KMS-11 (cell line): Measurements from ENCODE around the gene CSH1.
"Not testable (repeated sequence)": the region's sequence is repeated elsewhere in the genome, so short reads cannot be mapped to it uniquely, and the experiment has no call there.

ENCODE experiments used
- H2AFZ ChIP-seq: fragments of 200-600 bp; sonication (generic); 2 replicates; pipeline ENCODE4 v1.6.1; 2016; ENCODE audit warnings: antibody characterized with exemption, mixed run types, low read depth
- H3K27ac ChIP-seq: fragments of 200-600 bp; sonication (generic); 2 replicates; pipeline ENCODE4 v1.6.1; 2016; ENCODE audit warnings: mild to moderate bottlenecking, mixed run types
- H3K27me3 ChIP-seq: fragments of 200-600 bp; sonication (generic); 2 replicates; pipeline ENCODE4 v1.6.1; 2017; ENCODE audit warnings: mild to moderate bottlenecking, low read depth, mixed run types, moderate library complexity; ENCODE audit not compliant: insufficient read depth
- H3K36me3 ChIP-seq: fragments of 200-600 bp; sonication (generic); 2 replicates; pipeline ENCODE4 v1.6.1; 2017; ENCODE audit warnings: mild to moderate bottlenecking, mixed run types; ENCODE audit not compliant: insufficient read depth
- H3K4me1 ChIP-seq: fragments of 200-600 bp; sonication (generic); 2 replicates; pipeline ENCODE4 v1.6.1; 2016; ENCODE audit warnings: mild to moderate bottlenecking, low read depth, mixed run types; ENCODE audit not compliant: poor library complexity, severe bottlenecking
- H3K4me2 ChIP-seq: fragments of 200-600 bp; sonication (generic); 2 replicates; pipeline ENCODE4 v1.7.0; 2016; ENCODE audit warnings: mild to moderate bottlenecking, mixed run types
- H3K4me3 ChIP-seq: fragments of 200-600 bp; sonication (generic); IDR thresholded peaks from 2 replicates; pipeline ENCODE4 v1.6.1; 2017; ENCODE audit warnings: low read depth, low read length, mixed read lengths; ENCODE audit not compliant: insufficient read depth
- H3K79me2 ChIP-seq: fragments of 200-600 bp; sonication (generic); 2 replicates; pipeline ENCODE4 v1.6.1; 2016; ENCODE audit warnings: low read depth, mixed run types; ENCODE audit not compliant: insufficient read depth
- H3K9ac ChIP-seq: fragments of 200-600 bp; sonication (generic); 2 replicates; pipeline ENCODE4 v1.6.1; 2016; ENCODE audit warnings: mild to moderate bottlenecking, mixed run types
- H4K20me1 ChIP-seq: fragments of 200-600 bp; sonication (generic); 2 replicates; pipeline ENCODE4 v1.6.1; 2016; ENCODE audit warnings: mild to moderate bottlenecking, mixed run types; ENCODE audit not compliant: insufficient read depth
- TF ChIP-seq, protein P1 (sequence below): fragments of 200-600 bp; sonication (generic); conservative IDR thresholded peaks from 2 replicates; pipeline ENCODE4 v1.6.1; 2017; ENCODE audit warnings: low read depth, mild to moderate bottlenecking, antibody characterized with exemption, low read length, moderate library complexity, mixed read lengths

The CSH1 gene

DNA sequence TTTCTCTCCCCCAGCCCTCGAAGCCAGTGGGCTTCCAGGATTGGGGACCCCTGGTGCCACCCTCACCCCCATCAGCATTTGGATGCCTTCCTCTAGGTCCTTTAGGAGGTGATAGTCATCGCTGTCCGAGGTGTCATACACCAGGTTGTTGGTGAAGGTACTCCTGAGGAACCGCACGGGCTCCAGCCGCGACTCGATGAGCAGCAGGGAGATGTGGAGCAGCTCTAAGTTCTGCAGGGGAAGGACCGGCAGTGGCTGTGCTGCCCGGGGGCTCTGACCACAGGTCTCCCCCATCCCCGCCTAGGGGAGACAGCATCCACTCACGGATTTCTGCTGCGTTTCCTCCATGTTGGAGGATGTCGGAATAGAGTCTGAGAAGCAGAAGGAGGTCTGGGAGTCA lies 13.7 kb upstream of the CSH1 start:
- no peak overlapping the region for H3K27ac ChIP-seq
- H4K20me1 ChIP-seq, result no peaks in the 10 kb centered on the region
- no peak overlapping the region for H3K4me3 ChIP-seq
- no peaks in the 10 kb centered on the region for H3K4me1 ChIP-seq
- H3K79me2 ChIP-seq, result no peaks in the 10 kb centered on the region
- H3K4me2 ChIP-seq, result no peak overlapping the region
- no peaks in the 10 kb centered on the region for H3K36me3 ChIP-seq
- H3K9ac ChIP-seq, result no peak overlapping the region
- TF ChIP-seq, protein P1, sequence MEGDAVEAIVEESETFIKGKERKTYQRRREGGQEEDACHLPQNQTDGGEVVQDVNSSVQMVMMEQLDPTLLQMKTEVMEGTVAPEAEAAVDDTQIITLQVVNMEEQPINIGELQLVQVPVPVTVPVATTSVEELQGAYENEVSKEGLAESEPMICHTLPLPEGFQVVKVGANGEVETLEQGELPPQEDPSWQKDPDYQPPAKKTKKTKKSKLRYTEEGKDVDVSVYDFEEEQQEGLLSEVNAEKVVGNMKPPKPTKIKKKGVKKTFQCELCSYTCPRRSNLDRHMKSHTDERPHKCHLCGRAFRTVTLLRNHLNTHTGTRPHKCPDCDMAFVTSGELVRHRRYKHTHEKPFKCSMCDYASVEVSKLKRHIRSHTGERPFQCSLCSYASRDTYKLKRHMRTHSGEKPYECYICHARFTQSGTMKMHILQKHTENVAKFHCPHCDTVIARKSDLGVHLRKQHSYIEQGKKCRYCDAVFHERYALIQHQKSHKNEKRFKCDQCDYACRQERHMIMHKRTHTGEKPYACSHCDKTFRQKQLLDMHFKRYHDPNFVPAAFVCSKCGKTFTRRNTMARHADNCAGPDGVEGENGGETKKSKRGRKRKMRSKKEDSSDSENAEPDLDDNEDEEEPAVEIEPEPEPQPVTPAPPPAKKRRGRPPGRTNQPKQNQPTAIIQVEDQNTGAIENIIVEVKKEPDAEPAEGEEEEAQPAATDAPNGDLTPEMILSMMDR, result no peak
- peaks cover 4% of the 10 kb centered on the region; the same call in 1 of the 2 replicates for H3K27me3 ChIP-seq
- H2AFZ ChIP-seq, result no peak overlapping the region

DNA sequence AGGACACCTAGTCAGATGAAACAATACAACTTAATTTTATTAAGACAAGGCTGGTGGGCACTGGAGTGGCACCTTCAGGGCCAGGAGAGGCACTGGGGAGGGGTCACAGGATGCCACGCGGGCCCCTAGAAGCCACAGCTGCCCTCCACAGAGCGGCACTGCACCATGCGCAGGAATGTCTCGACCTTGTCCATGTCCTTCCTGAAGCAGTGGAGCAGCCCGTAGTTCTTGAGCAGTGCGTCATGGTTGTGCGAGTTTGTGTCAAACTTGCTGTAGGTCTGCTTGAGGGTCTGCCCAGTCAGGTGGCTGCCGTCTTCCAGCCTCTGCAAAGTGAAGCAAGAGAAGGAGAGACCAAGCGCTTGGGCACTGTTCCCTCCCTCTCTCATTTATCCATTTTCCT lies 13.2 kb upstream of the CSH1 start:
- not testable (repeated sequence) for H4K20me1 ChIP-seq

GRCh38 chr17:63907161-63907778 lies 10.9 kb upstream of the CSH1 start:
- TF ChIP-seq, protein P1, result peak; percentile 15; the same call in 1 of the 2 replicates
- not testable (repeated sequence) for H3K9ac ChIP-seq, H3K4me1 ChIP-seq, H3K36me3 ChIP-seq, H3K4me3 ChIP-seq, H3K27me3 ChIP-seq, H3K4me2 ChIP-seq, H4K20me1 ChIP-seq, H3K27ac ChIP-seq, H3K79me2 ChIP-seq, H2AFZ ChIP-seq

More for the DNA sequence above, 13.2 kb upstream of the CSH1 start:
- not testable (repeated sequence) for H3K4me2 ChIP-seq, H3K36me3 ChIP-seq, H2AFZ ChIP-seq, H3K27ac ChIP-seq, H3K27me3 ChIP-seq, H3K79me2 ChIP-seq, H3K4me1 ChIP-seq, H3K4me3 ChIP-seq, H3K9ac ChIP-seq

GRCh38 chr17:63904796-63905195 lies 8.4 kb upstream of the CSH1 start:
- H3K4me2 ChIP-seq, H3K9ac ChIP-seq, H3K27me3 ChIP-seq, H3K27ac ChIP-seq, H3K4me3 ChIP-seq, H4K20me1 ChIP-seq, H3K4me1 ChIP-seq, H2AFZ ChIP-seq, H3K79me2 ChIP-seq, H3K36me3 ChIP-seq: not testable (repeated sequence)

- not testable (repeated sequence) for H3K27ac ChIP-seq, H3K79me2 ChIP-seq, H3K4me1 ChIP-seq, H3K4me3 ChIP-seq, H3K9ac ChIP-seq, H3K36me3 ChIP-seq, H3K4me2 ChIP-seq, H4K20me1 ChIP-seq, H3K27me3 ChIP-seq
- peak overlapping the region; percentile 6; the same call in 1 of the 2 replicates for H2AFZ ChIP-seq
- TF ChIP-seq, protein P1, result peak; percentile 69
Observed at GRCh38 chr17:63903787-63904201, 7.4 kb upstream of the CSH1 start.

DNA sequence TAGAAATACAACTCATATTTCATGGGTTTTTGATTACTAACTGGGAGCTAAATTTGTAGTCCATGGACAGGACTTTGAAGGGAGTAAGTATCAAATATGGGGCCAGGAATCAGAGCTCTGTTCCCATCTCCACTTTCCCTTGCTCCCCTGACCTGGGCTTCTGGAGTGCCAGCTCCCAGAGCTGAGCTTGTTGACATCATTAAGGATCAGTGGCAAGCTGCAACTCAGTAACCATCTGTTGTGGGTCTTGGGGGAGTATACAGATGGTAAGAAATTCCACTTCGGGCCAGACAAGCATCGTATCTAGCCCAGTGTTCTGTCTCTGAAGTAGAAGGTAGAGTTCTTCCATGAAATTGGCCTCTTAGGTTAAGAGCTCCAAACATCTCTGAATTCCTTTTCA lies 5.6 kb upstream of the CSH1 start:
- H3K36me3 ChIP-seq, H3K4me1 ChIP-seq, H3K79me2 ChIP-seq, H3K27me3 ChIP-seq, H3K27ac ChIP-seq, H2AFZ ChIP-seq, H4K20me1 ChIP-seq, H3K4me3 ChIP-seq, H3K9ac ChIP-seq, H3K4me2 ChIP-seq: not testable (repeated sequence)

- not testable (repeated sequence) for H4K20me1 ChIP-seq, H3K4me2 ChIP-seq, H3K36me3 ChIP-seq, H3K4me3 ChIP-seq, H3K27me3 ChIP-seq, H3K79me2 ChIP-seq, H3K27ac ChIP-seq, H3K9ac ChIP-seq, H2AFZ ChIP-seq, H3K4me1 ChIP-seq
Observed at GRCh38 chr17:63898899-63899798, 2.8 kb upstream of the CSH1 start.

DNA sequence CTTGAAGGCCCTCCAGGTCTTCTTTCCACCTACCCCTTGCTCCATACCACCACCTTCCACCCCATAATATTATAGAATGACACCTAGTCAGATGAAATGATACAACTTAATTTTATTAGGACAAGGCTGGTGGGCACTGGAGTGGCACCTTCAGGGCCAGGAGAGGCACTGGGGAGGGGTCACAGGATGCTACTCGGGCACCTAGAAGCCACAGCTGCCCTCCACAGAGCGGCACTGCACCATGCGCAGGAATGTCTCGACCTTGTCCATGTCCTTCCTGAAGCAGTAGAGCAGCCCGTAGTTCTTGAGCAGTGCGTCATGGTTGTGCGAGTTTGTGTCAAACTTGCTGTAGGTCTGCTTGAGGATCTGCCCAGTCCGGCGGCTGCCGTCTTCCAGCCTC lies 1.6 kb downstream of the CSH1 start:
- H3K36me3 ChIP-seq, H4K20me1 ChIP-seq, H3K9ac ChIP-seq, H3K4me1 ChIP-seq, H3K27ac ChIP-seq, H2AFZ ChIP-seq, H3K27me3 ChIP-seq, H3K4me2 ChIP-seq, H3K79me2 ChIP-seq, H3K4me3 ChIP-seq: not testable (repeated sequence)
